H1 (cell line): ENCODE data around the gene AMOTL2. TPM values are rescaled to one million over a fixed set of nuclear protein-coding genes. Genes with fewer than 3 reads are reported as not detected.
A peak's percentile ranks its signal among the peaks of the same experiment; 100 is the strongest.

Experiments
- CTCF ChIA-PET: fragments of 300-600 bp; sonication (Branson Sonifier 250); formaldehyde crosslinking; loops from one replicate; lab custom pipeline; 2021; ENCODE audit not compliant: partially characterized antibody; lab: Charles Lee
- POLR2A ChIA-PET: fragments of 300-600 bp; sonication (Branson Sonifier 250); formaldehyde crosslinking; loops from one replicate; lab custom pipeline; 2021; ENCODE audit warnings: inconsistent platforms; ENCODE audit not compliant: partially characterized antibody; lab: Charles Lee
- DNase-seq, 2 experiments: peaks; one replicate each; pipeline versions ENCODE4 v3.0.0 to v3.0.0-alpha.2; 2010 to 2022; ENCODE audit warnings: low spot score in 2 of 2, low read depth in 1 of 2, mixed read lengths in 1 of 2
- FAIRE-seq: peaks from 2 replicates; lab custom pipeline; 2011; peaks lifted over from hg19 to GRCh38; lab: Jason Lieb, UNC
- H2AFZ ChIP-seq: 2 replicates; pipeline ENCODE4 v1.8.1; 2012; ENCODE audit warnings: low read length, inconsistent platforms
- H2AK5ac ChIP-seq: 2 replicates; pipeline ENCODE4 v1.6.1; 2013; ENCODE audit warnings: low read depth, low read length
- H2BK120ac ChIP-seq: replicated peaks from 2 replicates; pipeline ENCODE3; 2013; ENCODE audit warnings: low read depth, low read length, inconsistent platforms
- H2BK12ac ChIP-seq: 2 replicates; pipeline ENCODE4 v1.6.1; 2013; ENCODE audit warnings: low read depth, low read length
- H2BK15ac ChIP-seq: 2 replicates; pipeline ENCODE4 v1.6.1; 2013; ENCODE audit warnings: low read length
- H2BK20ac ChIP-seq: 2 replicates; pipeline ENCODE4 v1.6.1; 2013; ENCODE audit warnings: low read length
- H2BK5ac ChIP-seq: 2 replicates; pipeline ENCODE4 v1.6.1; 2013; ENCODE audit warnings: low read depth, low read length
- H3K14ac ChIP-seq: 2 replicates; pipeline ENCODE4 v1.6.1; 2013; ENCODE audit warnings: inconsistent platforms; ENCODE audit not compliant: insufficient read length
- H3K18ac ChIP-seq: 2 replicates; pipeline ENCODE4 v1.6.1; 2013; ENCODE audit warnings: low read length; ENCODE audit errors: extremely low read depth
- H3K23ac ChIP-seq: 2 replicates; pipeline ENCODE4 v1.6.1; 2013; ENCODE audit warnings: inconsistent platforms; ENCODE audit not compliant: insufficient read length
- H3K23me2 ChIP-seq: 2 replicates; pipeline ENCODE4 v1.6.1; 2013; ENCODE audit warnings: low read depth, low read length
- H3K27ac ChIP-seq: 2 replicates; pipeline ENCODE4 v1.6.1; 2011; ENCODE audit warnings: low read depth, low read length, inconsistent platforms
- H3K27me3 ChIP-seq, 4 experiments: replicated peaks in 1 of 4; 1 replicate in 1 of 4; 2 replicates in 3 of 4; pipeline versions ENCODE4 v1.6.1 to v1.8.1; 2011 to 2013; ENCODE audit warnings: low read length in 3 of 4, mild to moderate bottlenecking in 3 of 4, inconsistent platforms in 2 of 4, mixed read lengths in 2 of 4, moderate library complexity in 1 of 4; ENCODE audit not compliant: control insufficient read depth in 3 of 4, insufficient read depth in 3 of 4; ENCODE audit errors: extremely low read depth in 1 of 4
- H3K36me3 ChIP-seq, 4 experiments: 2 replicates each; pipeline versions ENCODE4 v1.6.1 to v1.8.1; 2011 to 2013; ENCODE audit warnings: mild to moderate bottlenecking in 4 of 4, low read length in 3 of 4, moderate library complexity in 2 of 4, control low read depth in 1 of 4, inconsistent platforms in 1 of 4; ENCODE audit not compliant: insufficient read depth in 4 of 4, control insufficient read depth in 2 of 4
- H3K4ac ChIP-seq: replicated peaks from 2 replicates; pipeline ENCODE3; 2013; ENCODE audit warnings: low read length, low read depth, mixed read lengths, inconsistent platforms; ENCODE audit not compliant: insufficient read length
- H3K4me1 ChIP-seq, 4 experiments: replicated peaks in 1 of 4; 1 replicate in 1 of 4; 2 replicates in 3 of 4; pipeline versions ENCODE4 v1.6.1 to v1.8.1; 2011 to 2013; ENCODE audit warnings: low read length in 3 of 4, inconsistent platforms in 2 of 4, mixed read lengths in 1 of 4; ENCODE audit not compliant: insufficient read depth in 4 of 4, control insufficient read depth in 3 of 4
- H3K4me2 ChIP-seq, 2 experiments: 2 replicates each; pipeline versions ENCODE4 v1.6.1 to v1.8.1; 2011 to 2013; ENCODE audit warnings: low read depth in 2 of 2, low read length in 2 of 2, control low read depth in 1 of 2, inconsistent platforms in 1 of 2, mild to moderate bottlenecking in 1 of 2; ENCODE audit not compliant: insufficient read depth in 1 of 2
- H3K4me3 ChIP-seq, 4 experiments: fragments of 200-600, 300-600 bp in 1 of 4; sonication (generic), shearing (Covaris generic), sonication (Bioruptor Twin) in 1 of 4; 2 replicates each; pipeline versions ENCODE4 v1.5.1 to v1.8.1; 2011 to 2016; ENCODE audit warnings: low read length in 4 of 4, low read depth in 3 of 4, control low read depth in 2 of 4, inconsistent platforms in 2 of 4, mild to moderate bottlenecking in 2 of 4, mixed read lengths in 1 of 4, moderate library complexity in 1 of 4; ENCODE audit not compliant: insufficient read depth in 2 of 4; ENCODE audit errors: extremely low read depth in 1 of 4
- H3K56ac ChIP-seq: replicated peaks from 2 replicates; pipeline ENCODE3; 2013; ENCODE audit warnings: low read depth, mild to moderate bottlenecking, mixed read lengths, low read length, inconsistent platforms; ENCODE audit not compliant: insufficient read length
- H3K79me1 ChIP-seq: 2 replicates; pipeline ENCODE4 v1.6.1; 2013; ENCODE audit warnings: low read depth, low read length, control low read depth
- H3K79me2 ChIP-seq, 2 experiments: 2 replicates each; pipeline versions ENCODE4 v1.6.1 to v1.8.1; 2012 to 2013; ENCODE audit warnings: low read length in 2 of 2, mild to moderate bottlenecking in 2 of 2, inconsistent platforms in 1 of 2; ENCODE audit not compliant: insufficient read depth in 2 of 2, control insufficient read depth in 1 of 2
- H3K9ac ChIP-seq, 4 experiments: replicated peaks in 1 of 4; 1 replicate in 1 of 4; 2 replicates in 3 of 4; pipeline versions ENCODE4 v1.6.1 to v1.8.1; 2011 to 2013; ENCODE audit warnings: low read depth in 3 of 4, low read length in 3 of 4, control low read depth in 2 of 4, mild to moderate bottlenecking in 2 of 4, moderate library complexity in 2 of 4, inconsistent platforms in 1 of 4; ENCODE audit errors: extremely low read depth in 1 of 4
- H3K9me3 ChIP-seq, 2 experiments: 2 replicates each; pipeline versions ENCODE4 v1.6.1 to v1.8.1; 2012 to 2013; ENCODE audit warnings: mild to moderate bottlenecking in 2 of 2, moderate library complexity in 2 of 2, control low read depth in 1 of 2, inconsistent platforms in 1 of 2, low read depth in 1 of 2, low read length in 1 of 2, mixed read lengths in 1 of 2; ENCODE audit not compliant: insufficient read depth in 2 of 2
- H4K20me1 ChIP-seq, 2 experiments: replicated peaks in 1 of 2; 2 replicates each; pipeline versions ENCODE3 to v1.8.1; 2011 to 2013; ENCODE audit warnings: inconsistent platforms in 2 of 2, low read length in 2 of 2, mild to moderate bottlenecking in 1 of 2; ENCODE audit not compliant: insufficient read depth in 2 of 2, control insufficient read depth in 1 of 2
- H4K5ac ChIP-seq: 2 replicates; pipeline ENCODE4 v1.6.1; 2013; ENCODE audit warnings: low read length, low read depth, mixed read lengths, inconsistent platforms; ENCODE audit not compliant: insufficient read length
- H4K8ac ChIP-seq: 2 replicates; pipeline ENCODE4 v1.8.0; 2013; ENCODE audit warnings: mild to moderate bottlenecking, moderate library complexity, low read length, inconsistent platforms; ENCODE audit not compliant: insufficient read depth; ENCODE audit errors: extremely low read depth
- H4K91ac ChIP-seq: replicated peaks from 2 replicates; pipeline ENCODE3; 2013; ENCODE audit warnings: low read length, mixed read lengths, inconsistent platforms; ENCODE audit not compliant: insufficient read length
- CTBP2 ChIP-seq: IDR thresholded peaks from 2 replicates; pipeline ENCODE4 v1.7.0; 2011; ENCODE audit warnings: borderline replicate concordance, mild to moderate bottlenecking, moderate library complexity, mixed read lengths, low read length; ENCODE audit not compliant: insufficient read depth, insufficient read length
- EZH2 ChIP-seq: fragments of 200-600 bp; sonication (generic); IDR thresholded peaks from 2 replicates; pipeline ENCODE4 v1.7.1; 2012; ENCODE audit warnings: low read depth, mild to moderate bottlenecking, moderate library complexity, low read length, inconsistent platforms; ENCODE audit not compliant: severe bottlenecking
- NANOG ChIP-seq: IDR thresholded peaks from 2 replicates; pipeline ENCODE4 v1.6.1; 2011; ENCODE audit warnings: low read length, low read depth, mild to moderate bottlenecking, inconsistent platforms; ENCODE audit not compliant: insufficient read depth, poor library complexity, severe bottlenecking
- POU5F1 ChIP-seq: IDR thresholded peaks from 2 replicates; pipeline ENCODE4 v1.6.1; 2011; ENCODE audit warnings: low read depth, mild to moderate bottlenecking, low read length, moderate library complexity
- TAF7 ChIP-seq: optimal IDR thresholded peaks from 2 replicates; pipeline ENCODE3; 2011; ENCODE audit warnings: low read depth, mild to moderate bottlenecking, inconsistent platforms, low read length, moderate library complexity, borderline replicate concordance
- ZNF274 ChIP-seq: IDR thresholded peaks from 2 replicates; pipeline ENCODE4 v1.7.0; 2012; ENCODE audit warnings: low read length, borderline replicate concordance; ENCODE audit errors: extremely low read depth
- WGBS, 2 experiments: shearing (Covaris generic) in 1 of 2; methylation state at CpG; one replicate each; pipeline versions ENCODE4 v1.1.6 to v1.1.7; 2013 to 2015; ENCODE audit warnings: low lambda C conversion rate in 2 of 2, mixed read lengths in 2 of 2, inconsistent platforms in 1 of 2, low coverage in 1 of 2, missing lambda C conversion rate in 1 of 2; ENCODE audit not compliant: insufficient replicate concordance in 2 of 2, insufficient coverage in 1 of 2, insufficient read length in 1 of 2; ENCODE audit errors: extremely low coverage in 1 of 2, missing lambda C conversion rate in 1 of 2; 5-methylcytosine and 5-hydroxymethylcytosine counted together
- polyA plus RNA-seq, 7 experiments: library from polyadenylated mRNA; depleted of rRNA in 3 of 7; stranded (reverse) in 5 of 7; unstranded in 2 of 7; fragments of >200 nt in 5 of 7; fragments of 200-250 nt in 2 of 7; gene quantifications; 1 replicate in 5 of 7; 2 replicates in 1 of 7; 4 replicates in 1 of 7; pipeline versions ENCODE4 v1.2.1 to v1.2.3, GENCODE V29; 2011 to 2013; ENCODE audit warnings: missing spikeins in 2 of 7, mixed read lengths in 2 of 7
- total RNA-seq: library from RNA; stranded (reverse); fragmentation: NEBNext Ultra II Directional; extraction: Animal tissue kit (Norgen Biotek cat#: 25700); gene quantifications from 2 replicates; pipeline ENCODE4 v1.2.1, GENCODE V29; 2021
- TF ChIP-seq, protein P1 (sequence below): IDR thresholded peaks from 2 replicates; pipeline ENCODE4 v1.6.1; 2012; ENCODE audit warnings: inconsistent platforms
- TF ChIP-seq, protein P2 (sequence below): IDR thresholded peaks from 2 replicates; pipeline ENCODE4 v1.6.1; 2011; ENCODE audit warnings: low read depth, mild to moderate bottlenecking, low read length; ENCODE audit not compliant: insufficient read depth

Gene AMOTL2
- total and polyA plus RNA-seq, 2 of the 8 experiments (the other 6 are each of a cell fraction or from before 2014, with no cell fraction given): 19.0 to 63.7 TPM

- FAIRE-seq: peak; percentile 19
- H4K20me1 ChIP-seq: peaks cover 22% of the 10 kb centered on the region in 2 experiments
- no peaks in the 10 kb centered on the region for H3K9me3 ChIP-seq
- TF ChIP-seq EZH2 (no peak), POU5F1 (no peak), NANOG (no peak), ZNF274 (no peak), TAF7 (peak; percentile 68), CTBP2 (no peak)
- TF ChIP-seq, protein P1, sequence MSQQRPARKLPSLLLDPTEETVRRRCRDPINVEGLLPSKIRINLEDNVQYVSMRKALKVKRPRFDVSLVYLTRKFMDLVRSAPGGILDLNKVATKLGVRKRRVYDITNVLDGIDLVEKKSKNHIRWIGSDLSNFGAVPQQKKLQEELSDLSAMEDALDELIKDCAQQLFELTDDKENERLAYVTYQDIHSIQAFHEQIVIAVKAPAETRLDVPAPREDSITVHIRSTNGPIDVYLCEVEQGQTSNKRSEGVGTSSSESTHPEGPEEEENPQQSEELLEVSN: no peak
- TF ChIP-seq, protein P2, sequence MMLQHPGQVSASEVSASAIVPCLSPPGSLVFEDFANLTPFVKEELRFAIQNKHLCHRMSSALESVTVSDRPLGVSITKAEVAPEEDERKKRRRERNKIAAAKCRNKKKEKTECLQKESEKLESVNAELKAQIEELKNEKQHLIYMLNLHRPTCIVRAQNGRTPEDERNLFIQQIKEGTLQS: 0 out of 2 replicates have a peak, but pooled peaks have one; percentile 32
Measured at GRCh38 chr3:134373271-134374104, 759 bp downstream of the AMOTL2 start.

More at GRCh38 chr3:134373271-134374104, 759 bp downstream of the AMOTL2 start:
- ChIA-PET POLR2A (interaction anchor here (0.7 to 45.2 kb wide), 32 partner anchors 8 to 291 kb away, joined by 3 to 1731 read pairs (median 7); partner anchors contain the start of genes ANAPC13, CEP63 and RYK), CTCF (interaction anchor here (1.0 to 14.7 kb wide), 8 partner anchors 11 to 100 kb away, joined by 3 to 144 read pairs (median 5); no protein-coding TSS in a partner anchor)
- H3K79me2 ChIP-seq: peaks cover 0 to 33% of the 10 kb centered on the region in 2 experiments; a peak in 2 of 4 replicates
- H2BK5ac ChIP-seq: peak overlapping the region; percentile 99
- peaks cover 7% of the 10 kb centered on the region for H3K79me1 ChIP-seq
- no peak overlapping the region for H3K23ac ChIP-seq
- peak overlapping the region; percentile 99 for H3K27ac ChIP-seq
- H3K9ac ChIP-seq: peak overlapping the region; percentile 89 to 100 (median 100)
- peak overlapping the region; percentile 37 for H4K5ac ChIP-seq
- 4% methylated on average over 43 of the region's 51 CpGs; no CpG with 5 or more reads in 1 of the 2 experiments for WGBS, 2 experiments
- DNase-seq: peak; percentile 80 to 91
- peak overlapping the region; percentile 95 for H3K18ac ChIP-seq
- H2AK5ac ChIP-seq: peak overlapping the region; percentile 19; the same call in 1 of the 2 replicates
- peaks cover 22 to 34% (median 26%) of the 10 kb centered on the region in 4 experiments for H3K36me3 ChIP-seq
- H3K27me3 ChIP-seq: peaks cover 7 to 32% (median 24%) of the 10 kb centered on the region in 4 experiments
- H4K8ac ChIP-seq: peak overlapping the region; percentile 100
- H3K4ac ChIP-seq: no peak overlapping the region
- peaks cover 16% of the 10 kb centered on the region; the same call in 1 of the 2 replicates for H3K23me2 ChIP-seq
- no peak overlapping the region for H2BK20ac ChIP-seq
- H3K4me2 ChIP-seq: peak overlapping the region; percentile 93 to 99
- no peak overlapping the region for H2BK15ac ChIP-seq
- H2AFZ ChIP-seq: no peak overlapping the region
- peak overlapping the region; percentile 68 to 96 (median 88) for H3K4me3 ChIP-seq
- H2BK12ac ChIP-seq: peak overlapping the region; percentile 99
- no peak overlapping the region for H2BK120ac ChIP-seq
- peak overlapping the region; percentile 95 for H4K91ac ChIP-seq
- peak overlapping the region; percentile 87 for H3K56ac ChIP-seq
- H3K14ac ChIP-seq: no peak overlapping the region
- H3K4me1 ChIP-seq: peaks cover 18 to 39% (median 31%) of the 10 kb centered on the region in 4 experiments
